Measurements from ENCODE around the gene SIGLEC5.

- TF ChIP-seq CTCF (conservative IDR thresholded peaks at IDR 0.05; ENCODE audit: low read depth, low read length) (no peak), EZH2 (IDR thresholded peaks at IDR 0.05; ENCODE audit: low read length, unreplicated experiment) (no peak)
Observed at GRCh38 chr19:51663650-51664049, 33.4 kb upstream of the SIGLEC5 start.

Data from PC-3 (cell line).